GM12873 (cell line): ENCODE results near the gene IL17D.

Experiments
- CTCF ChIP-seq: IDR thresholded peaks from 2 replicates; pipeline ENCODE4 v1.5.1; 2012; ENCODE audit warnings: low read depth, mild to moderate bottlenecking, moderate library complexity, low read length, control low read depth; ENCODE audit not compliant: insufficient read depth; ENCODE audit errors: missing control alignments

Gene IL17D

GRCh38 chr13:20721058-20721453 is 17.6 kb downstream of the IL17D start:
- TF ChIP-seq CTCF = no peak

DNA sequence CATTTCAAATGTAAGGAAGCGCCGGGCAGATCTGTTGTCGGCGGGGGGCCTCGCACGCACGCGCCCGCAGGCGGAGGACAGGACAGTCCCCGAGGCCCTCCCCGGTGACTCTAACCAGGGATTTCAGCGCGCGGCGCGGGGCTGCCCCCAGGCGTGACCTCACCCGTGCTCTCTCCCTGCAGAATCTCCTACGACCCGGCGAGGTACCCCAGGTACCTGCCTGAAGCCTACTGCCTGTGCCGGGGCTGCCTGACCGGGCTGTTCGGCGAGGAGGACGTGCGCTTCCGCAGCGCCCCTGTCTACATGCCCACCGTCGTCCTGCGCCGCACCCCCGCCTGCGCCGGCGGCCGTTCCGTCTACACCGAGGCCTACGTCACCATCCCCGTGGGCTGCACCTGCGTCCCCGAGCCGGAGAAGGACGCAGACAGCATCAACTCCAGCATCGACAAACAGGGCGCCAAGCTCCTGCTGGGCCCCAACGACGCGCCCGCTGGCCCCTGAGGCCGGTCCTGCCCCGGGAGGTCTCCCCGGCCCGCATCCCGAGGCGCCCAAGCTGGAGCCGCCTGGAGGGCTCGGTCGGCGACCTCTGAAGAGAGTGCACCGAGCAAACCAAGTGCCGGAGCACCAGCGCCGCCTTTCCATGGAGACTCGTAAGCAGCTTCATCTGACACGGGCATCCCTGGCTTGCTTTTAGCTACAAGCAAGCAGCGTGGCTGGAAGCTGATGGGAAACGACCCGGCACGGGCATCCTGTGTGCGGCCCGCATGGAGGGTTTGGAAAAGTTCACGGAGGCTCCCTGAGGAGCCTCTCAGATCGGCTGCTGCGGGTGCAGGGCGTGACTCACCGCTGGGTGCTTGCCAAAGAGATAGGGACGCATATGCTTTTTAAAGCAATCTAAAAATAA is 18.2 kb downstream of the IL17D start:
- no peak for TF ChIP-seq CTCF

DNA sequence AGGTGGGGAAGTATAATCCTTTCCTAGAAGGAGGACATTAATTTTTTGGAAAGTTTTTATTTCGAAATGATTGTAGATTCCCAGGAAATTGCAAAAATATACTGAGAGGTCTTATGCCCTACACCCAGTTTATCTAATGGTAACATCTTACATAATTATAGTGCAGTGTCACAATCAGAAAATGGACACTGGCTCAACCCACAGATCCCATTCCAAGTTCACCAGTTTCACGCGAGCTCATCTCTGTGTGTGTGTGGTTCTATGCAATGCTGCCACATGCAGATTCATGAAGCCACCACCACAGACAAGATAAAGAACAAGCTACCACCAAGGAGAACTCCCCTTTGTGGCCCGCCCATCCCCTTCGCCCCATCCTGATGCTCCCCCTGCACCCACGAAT is 24.4 kb downstream of the IL17D start:
- no peak for TF ChIP-seq CTCF

- TF ChIP-seq CTCF = no peak
These were observed 25.2 kb downstream of the IL17D start for GRCh38 chr13:20728579-20729311.

- no peak for TF ChIP-seq CTCF
These were observed 26.4 kb downstream of the IL17D start for GRCh38 chr13:20729633-20730585.

DNA sequence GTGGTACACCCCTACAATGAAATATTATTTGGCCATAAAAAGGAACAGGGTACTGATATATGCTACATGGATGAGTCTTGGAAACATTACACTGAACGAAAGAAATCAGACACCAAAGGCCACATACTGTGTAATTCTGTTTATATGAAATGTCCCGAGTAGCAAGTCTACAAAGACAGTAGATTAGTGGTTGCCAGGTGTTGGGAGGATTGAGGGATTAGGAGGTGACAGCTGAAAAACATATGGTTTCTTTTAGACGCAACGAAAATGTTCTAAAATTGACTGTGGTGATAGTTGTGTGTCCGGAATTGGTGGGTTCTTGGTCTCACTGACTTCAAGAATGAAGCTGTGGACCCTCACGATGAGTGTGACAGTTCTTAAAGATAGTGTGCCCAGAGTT is 35.1 kb downstream of the IL17D start:
- no peak for TF ChIP-seq CTCF

DNA sequence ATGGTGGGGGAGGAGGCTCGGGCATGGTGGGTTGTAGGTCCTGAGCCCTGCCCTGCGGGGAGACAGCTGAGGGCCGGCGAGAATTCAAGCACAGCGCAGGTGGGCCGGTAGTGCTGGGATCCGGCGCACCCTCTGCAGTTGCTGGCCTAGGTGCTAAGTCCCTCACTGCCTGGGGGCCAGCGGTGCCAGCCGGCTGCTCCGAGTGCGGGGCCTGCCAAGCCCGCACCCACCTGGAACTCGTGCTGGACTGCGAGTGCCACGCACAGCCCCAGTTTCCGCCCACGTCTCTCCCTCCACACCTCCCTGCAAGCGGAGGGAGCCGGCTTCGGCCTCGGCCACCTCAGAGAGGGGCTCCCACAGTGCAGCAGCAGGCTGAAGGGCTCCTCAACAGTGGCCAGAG is 36.5 kb downstream of the IL17D start:
- TF ChIP-seq CTCF = no peak
